HG03280 (cell line): ENCODE data around the gene MTA3.
A peak's percentile ranks its signal among the peaks of the same experiment; 100 is the strongest.

Source experiments
- ATAC-seq: cut with Tn5 transposase; IDR thresholded peaks from one replicate; pipeline ENCODE4 v1.9.1; 2021; ENCODE audit warnings: mild to moderate bottlenecking, moderate library complexity; ENCODE audit not compliant: unreplicated experiment

Gene MTA3

DNA sequence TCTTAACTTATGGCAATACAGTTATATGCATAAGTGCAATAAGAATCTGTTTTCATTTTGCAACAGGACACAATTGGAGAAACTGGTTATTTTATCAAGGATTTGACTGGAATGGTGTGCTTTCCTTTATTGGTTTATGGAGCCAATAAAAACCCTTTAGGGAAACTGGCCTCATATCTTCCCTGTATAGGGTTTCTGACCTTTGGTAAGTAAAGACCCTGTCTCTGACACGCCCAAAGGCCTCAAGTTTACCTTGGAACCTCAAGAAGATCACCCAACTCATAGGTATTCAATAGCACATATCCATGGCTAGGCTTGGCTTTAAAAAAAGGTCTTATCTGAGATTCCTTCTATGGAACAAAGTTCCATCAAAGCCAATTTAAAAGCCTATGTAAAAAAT lies 212.7 kb downstream of the MTA3 start:
- no peak for ATAC-seq

DNA sequence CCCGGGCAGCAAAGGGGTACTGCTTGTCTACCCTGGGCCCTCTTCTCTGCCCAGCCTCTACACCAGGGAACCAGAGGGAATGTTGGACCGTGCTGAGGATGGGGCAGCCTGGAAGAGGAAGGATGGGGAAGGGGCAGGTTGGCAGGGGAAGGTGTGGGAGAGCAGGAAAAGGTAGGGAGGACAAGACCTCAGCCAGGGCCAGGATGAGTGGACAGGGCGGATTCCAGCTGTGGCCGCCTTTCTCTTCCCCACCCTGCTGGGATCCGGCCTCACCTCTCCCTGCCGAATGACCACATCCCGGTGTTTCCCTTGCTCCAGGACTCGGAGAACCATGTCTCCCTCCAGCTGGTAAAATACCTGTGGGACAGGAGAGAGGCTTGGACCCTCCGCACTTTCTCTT lies 215.1 kb downstream of the MTA3 start:
- ATAC-seq, result no peak

DNA sequence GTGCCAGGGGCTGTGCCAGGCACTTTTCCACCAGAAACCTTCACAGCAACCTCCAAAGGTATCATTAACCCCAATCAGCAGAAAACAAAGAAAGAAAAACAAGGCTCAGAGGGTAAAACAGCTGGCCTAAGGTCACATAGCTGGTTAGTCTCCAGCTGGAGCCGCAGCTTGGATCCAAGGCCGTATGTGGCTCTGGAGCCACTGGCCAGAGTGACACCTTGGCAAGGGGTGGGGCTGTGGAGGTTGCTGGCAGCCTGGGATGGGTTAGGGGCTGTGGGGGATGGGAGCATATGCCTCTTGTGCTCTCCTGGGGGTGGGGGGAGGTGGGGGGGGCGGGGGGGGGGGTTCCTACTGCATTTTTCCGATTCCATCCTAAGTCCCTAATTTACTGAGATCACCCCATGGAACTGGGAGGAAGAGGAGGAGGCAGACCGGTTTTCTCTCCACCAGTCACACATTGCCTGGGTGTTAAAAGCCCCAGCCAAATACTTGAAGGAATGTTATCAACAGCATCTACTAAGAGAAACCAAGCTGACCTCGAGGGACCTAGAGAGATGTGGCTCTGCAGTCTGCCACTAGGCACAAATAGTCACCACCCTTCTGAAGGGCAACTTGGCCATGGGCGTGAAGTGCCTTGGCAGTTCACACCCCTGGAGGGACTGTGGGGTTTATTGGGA lies 215.9 kb downstream of the MTA3 start:
- ATAC-seq, result no peak

DNA sequence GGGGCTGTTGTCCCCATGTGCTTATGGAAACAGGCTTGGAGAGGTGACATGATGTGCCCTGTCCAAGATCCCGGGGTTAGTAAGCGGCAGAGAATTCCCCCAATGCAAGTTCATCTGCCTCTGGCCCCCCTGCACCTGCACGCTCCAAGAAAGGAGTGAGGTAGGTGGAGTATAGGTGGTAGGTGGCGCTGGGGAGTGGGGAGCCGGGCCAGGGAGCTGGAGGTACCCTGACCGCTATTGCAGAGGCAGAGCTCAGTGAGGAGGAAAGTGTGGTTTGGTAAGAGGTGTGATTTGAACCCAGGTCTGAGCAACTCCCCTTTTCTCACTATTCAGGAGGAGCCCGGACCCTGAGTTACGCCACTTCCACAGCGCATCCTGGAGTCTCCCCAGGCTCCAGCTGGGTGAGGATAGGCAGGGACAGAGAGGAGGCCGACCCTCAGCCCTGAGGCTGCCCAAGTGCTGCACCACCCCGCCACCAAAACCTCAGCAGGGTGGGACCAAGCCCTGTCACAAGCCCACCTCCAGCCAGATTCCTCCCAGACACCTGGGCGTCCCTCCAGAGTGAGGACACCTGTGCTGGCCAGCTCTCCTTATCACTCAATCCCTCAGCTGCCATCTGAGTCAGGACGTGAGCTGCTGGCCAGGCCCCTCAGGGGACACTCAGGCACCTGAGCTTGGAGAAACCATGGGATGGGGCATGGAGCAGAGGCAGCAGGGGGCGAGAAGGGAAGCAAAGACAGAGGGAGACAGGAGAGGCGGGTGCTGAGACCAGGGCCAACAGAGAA lies 218.3 kb downstream of the MTA3 start:
- ATAC-seq, result no peak

DNA sequence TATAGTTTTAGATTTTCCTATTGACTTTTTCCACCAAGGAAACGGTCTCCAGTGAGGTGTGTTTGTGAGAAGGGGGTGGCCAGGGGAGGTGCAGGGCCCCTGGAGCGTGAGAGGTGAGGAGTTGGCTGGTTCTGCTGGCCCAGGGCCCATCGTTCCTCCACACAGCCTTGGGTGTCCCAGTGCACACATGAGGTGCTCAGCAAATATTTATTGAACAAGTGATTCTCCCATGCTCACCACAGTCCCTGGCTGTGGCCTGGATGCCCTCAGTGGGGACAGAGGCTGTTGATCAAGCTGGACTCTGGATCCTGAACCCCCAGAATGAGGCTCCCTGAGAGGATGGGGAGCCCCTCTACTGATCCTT lies 219.0 kb downstream of the MTA3 start:
- ATAC-seq, result no peak

DNA sequence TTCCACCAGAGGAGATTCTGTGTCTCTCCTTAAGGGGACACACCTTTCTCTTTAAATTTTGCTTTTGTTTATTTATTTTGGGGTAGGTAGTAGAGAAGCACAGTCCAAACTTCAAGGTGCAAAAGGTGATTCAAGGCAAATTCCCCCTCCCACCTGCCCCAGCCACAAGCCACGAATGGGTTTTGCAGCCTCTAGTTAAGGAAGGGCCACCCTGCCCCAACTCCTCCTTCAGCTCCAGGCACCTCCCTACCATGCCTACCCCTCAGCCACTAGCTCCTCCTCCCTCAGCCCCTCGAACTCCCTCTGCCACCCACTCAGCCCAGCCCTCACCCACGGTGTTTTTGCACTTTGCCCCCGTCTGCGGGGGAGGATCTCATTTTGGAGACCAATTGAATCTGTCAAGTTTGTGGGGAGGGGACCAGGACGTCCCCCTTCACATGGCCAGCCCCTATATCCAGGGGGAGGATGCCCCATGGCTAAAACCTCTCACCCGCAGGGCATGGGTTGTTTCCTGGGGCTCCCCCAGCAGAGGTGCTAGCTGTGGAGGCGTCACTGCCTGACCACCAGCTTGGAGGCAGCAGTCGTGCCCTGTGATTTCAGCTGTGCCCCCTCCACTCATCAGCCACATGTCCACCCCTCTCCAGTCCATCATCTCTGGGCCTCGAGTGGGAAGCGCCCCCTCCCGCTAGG lies 219.5 kb downstream of the MTA3 start:
- ATAC-seq, result no peak

DNA sequence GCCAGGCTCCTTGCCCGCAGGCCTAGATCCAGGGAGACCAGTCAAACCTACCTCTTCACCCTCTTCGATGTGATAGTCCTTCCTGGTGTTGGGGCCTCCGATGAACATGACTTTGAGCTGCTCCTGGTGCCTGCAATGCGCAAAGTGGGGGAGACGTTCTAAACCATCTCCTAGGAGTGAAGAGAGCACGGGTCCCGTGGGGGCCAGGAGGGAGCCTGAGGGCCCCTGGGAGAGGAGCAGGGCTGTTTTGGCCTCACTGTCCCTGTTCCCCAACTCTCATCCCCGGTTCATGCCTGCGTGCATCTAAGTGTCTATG lies 220.0 kb downstream of the MTA3 start:
- ATAC-seq, result no peak

DNA sequence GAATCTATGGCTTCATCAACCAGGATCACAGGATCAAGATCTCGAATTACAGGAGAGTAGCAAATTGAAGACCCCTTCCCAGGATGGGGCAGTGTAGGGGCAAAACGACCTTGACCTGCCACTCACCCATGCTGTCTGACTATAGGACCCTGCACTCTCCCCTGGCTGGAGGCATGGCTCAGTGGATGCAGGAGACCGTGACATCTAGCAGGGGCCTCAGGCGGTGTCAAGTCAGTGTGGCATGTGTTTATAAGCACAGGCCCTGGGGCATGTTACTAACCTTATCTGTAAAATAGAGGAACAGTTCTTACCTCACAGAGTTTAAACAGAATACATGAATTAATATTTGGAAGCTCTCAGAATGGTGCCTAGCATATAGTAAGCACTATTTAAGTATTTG lies 220.4 kb downstream of the MTA3 start:
- ATAC-seq, result no peak

DNA sequence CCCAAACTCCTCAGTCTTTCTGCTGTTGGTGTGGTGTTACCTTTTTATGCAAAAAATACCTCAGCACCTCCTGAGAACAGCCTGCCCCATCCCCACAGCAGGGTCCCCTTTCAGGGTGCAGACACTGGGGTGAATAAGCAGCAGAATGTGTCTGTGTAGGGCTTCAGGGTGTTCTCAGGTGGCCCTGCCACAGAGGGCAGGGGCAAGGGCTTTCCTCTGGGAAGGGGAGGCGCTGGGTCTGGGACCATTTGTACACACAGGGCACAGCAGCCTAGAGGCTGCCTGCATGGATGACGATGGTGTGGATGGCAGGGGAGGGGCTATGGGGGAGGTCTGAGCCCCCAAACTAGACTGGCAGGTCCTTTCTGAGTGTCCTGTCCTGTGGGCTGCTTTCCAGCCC lies 221.3 kb downstream of the MTA3 start:
- ATAC-seq, result no peak

DNA sequence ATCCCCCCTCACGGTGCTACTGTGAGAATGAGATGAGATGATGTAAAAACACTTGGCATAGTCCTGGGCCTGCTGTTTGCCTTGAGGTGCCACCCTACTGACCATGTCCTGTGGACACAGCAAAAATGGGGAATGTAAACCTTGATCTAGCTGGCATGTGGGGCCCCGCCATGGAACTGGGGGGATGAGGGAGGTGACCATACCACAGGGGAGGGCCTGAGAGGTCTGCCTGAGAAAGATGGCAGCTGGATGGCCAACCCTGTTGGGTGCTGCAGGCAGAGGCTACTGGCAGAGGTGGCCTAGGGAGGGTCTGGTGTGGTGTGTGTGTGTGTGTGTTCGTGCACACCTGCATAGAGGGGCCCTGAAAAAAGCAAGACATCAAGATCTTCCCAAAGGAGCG lies 223.2 kb downstream of the MTA3 start:
- ATAC-seq, result no peak

DNA sequence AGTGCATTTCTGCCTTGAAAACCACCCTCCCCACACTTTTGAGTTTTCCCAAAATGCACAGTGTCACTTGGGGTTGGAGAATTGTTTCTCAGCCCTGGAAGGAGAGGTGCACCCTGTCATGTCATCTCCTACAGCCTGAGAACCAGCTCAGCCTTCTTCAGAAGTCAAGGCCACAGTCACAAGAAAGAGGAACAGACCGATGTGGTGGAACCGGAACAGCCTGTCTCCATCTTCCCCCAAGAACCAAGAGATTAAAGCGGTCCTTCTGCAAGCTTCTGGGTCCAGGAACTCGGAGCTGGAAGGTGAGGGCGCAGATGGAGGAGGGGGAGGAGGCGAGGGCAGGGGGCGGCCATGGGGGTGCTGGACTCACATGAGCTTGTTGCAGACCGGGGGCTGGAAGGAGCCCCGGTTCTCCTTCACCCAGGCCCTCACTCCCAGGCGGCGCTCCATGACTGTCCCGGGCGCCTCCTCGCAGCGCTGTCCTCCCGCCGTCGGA lies 223.7 kb downstream of the MTA3 start:
- peak; percentile 17 for ATAC-seq

DNA sequence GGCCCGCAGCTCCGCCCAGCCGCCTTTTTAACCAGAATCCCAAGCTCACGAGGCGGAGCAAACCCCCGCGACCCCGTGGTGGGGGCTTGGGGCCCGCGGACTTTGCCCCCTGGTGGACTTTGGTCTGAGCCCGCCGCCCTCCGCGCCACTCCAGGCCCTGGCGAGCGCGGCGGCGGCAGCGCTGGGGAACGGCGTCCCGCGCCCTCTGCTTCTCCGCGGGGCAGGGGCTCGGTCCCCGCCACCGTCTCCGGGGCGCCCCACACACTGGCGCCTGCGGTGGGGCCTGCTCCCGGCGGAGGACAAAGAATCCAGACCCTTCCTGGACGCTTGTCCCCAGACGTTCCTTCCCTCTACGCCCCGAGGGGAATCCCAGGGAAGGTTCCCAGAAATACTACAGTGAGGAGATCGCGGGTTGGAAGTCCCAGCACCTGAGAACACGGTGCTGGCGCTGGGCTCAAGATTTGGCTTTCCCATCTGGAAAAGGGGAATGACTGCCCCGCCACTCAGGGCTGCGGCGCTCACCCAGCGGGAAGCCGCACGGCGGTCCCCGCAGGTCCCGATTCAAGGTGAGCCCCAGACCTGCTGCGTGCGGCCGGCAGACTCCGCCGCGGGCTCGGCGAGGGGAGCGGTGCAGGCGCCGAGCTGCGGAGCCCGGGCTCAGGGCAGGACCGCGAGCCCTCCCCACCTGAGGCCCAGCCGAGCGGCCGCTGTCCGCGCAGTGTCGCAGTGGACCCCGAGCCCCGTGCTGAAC lies 224.3 kb downstream of the MTA3 start, which contains the start of gene HAAO:
TSS of gene HAAO (minus strand) at position 1 of the 751 bp plus-strand sequence. CDS start 47 bp downstream, outside the sequence.
- peak; percentile 36 for ATAC-seq

DNA sequence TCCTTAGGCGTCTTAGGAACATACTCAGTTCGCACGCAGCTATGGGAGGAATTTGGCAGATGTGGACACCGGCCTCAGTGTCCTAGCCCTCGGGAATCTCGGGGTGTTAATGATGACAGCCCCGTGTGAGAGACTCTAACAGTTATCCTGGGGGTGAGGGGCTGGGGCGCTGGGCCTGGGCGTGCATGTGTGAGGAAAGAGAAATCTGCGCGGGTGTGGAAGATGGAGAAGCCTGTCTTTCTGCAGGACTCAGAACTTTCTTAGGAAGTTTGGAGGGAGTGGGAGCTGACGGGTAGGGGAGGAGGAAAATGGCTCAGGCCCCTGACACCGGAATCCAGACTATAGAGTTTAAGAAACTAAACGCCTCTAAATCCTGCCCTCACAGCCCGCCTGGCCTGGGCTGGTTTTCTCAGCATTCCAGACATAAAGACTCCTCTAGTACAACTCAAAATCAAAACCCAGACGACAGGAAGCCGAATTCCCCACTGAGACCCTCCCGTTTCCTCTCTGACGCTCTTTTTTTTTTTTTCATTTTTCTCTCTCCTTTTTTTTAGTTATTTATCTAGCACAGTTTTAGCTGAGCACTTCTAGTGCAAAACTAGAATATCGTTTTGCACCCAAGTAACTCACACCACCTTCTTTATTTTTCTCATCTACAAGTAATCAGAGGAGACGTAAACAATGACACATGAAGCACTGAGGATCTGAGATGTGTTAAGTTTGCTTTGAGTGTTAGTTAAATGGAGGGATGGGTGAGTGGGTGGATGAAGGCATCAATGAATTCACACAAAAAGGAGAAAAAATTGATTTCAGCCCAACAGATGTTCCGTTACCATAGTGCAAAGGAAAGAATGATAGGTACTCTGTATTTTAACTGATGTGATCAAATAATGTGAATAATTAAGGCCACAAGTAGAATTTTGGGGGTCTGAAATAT lies 225.2 kb downstream of the MTA3 start:
- no peak for ATAC-seq

DNA sequence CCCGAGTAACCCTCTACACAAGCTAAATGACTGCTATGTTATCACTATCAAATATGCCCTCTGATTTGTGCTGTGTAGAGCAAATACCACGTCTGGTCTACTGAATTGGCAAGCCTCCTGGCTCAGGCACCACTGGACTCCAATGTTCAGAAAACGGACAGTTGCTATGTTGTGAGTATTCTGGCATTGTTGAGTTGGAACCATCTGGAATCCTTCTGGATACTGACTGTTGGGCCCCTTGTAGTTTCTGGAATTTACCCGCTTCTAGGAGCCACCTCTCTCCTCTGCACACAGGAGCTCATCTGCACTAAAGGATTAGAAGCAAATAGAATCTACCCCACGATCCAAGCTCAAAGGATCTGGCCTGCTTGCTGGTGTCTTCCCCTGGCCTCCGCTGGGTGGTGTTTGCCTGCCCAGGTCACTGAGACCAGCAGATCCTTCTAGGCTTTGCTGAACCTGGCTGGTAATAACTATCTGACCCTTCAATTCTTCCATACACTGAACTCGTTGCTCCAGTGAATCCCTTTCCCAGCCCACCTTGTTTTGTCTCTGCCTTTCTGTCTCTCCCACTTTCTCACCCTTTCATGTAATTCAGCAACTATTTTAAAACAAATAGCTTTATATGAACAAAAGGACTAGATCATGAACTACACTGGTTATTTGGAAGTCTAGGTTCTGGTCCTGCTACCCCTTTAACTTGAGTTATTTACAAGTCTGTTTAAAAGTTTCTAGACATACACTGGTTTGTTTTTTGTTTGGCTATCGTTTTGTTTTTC lies 226.0 kb downstream of the MTA3 start:
- peak; percentile 33 for ATAC-seq

DNA sequence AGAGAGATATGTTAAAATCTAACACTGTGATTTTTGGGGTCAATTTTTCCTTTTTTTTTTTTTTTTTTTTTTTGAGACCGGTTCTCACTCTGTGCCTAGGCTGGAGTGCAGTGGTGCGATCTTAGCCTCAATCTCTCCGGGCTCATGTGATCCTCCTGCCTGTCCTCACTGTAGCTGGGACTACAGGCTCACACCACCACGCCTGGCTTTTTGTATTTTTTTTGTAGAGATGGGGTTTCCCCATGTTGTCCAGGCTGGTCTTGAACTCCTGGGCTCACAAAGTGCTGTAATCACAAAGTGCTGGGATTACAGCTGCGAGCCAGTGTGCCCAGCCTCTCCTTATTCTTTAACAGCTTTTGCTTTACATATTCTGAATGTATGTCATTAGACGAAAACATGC lies 226.8 kb downstream of the MTA3 start:
- ATAC-seq, result no peak

DNA sequence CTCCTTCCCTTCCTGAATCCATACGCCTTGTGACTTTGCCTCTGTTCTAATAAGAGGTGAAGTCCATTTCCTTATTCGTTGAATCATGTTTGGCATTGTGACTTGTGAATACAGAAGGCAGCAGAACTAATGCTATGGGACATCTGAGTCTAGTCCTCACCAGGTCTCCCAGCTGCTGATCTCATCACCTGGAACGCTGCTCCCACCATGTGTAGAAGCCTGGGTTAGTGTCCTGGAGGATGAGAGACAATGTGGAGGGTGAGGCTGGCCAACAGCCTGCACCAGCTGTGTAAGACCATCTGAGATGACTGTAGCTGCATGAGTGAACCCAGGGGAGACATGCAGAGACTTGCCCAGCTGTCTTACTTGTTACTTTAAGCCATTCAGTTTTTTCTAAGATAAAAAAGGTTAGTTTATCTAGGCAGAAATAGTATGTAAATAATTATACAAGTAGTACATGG lies 227.4 kb downstream of the MTA3 start:
- ATAC-seq, result peak; percentile 31

DNA sequence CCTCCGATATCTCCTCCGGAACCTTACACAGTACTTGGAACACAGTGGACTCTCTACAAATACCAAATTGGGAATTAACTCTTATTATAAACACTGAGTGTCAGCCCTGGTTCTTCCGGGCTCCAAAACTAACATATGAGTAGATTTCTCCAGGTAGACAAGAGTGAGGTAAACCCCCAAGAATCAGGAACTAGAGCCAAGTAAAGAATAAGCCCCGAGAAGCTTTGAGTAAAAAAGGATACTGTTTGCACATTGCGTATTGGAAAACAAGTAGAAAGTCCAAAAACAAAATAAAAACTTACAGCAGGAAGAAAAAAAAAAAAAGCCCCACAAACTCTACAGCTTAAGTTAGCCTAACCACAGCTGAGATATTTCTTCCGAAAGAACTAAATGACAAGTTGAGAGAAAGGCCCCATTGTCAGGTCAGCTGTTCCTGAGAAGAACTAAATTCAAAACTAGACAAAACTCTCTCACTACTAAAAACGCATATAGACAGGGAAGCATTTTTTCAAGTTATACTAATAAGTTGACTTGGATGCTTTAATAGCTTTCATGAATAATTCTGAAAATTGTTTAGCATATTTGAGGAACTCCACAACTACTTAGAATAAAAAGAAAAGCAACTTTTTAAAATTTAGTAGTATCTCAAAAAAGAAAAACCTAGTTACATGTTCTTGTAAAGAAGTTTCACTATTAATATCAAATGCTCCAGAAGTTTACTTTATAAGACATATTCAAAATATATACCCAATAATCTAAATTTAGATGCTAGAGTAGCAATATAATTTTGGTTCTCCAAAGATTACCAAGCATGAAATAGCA lies 228.2 kb downstream of the MTA3 start:
- peak; percentile 32 for ATAC-seq

DNA sequence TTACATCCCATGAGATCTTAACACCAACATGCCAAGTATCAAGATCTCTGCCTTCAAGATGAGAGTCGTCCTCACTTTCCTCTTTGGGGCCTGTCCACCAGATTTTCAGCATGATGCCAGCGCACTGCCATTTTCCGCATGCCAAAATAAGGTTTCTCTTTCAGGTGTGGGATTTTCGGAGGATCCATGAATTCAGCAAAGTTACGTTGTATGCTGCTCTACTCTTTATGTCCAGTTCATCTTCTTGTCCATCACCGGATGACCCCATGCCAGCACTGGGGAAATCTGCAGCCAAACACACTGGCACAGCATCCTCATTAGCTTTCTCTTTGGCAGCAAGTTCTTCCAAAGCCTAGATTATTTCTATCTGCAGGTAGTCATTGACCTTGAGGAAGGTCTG lies 228.8 kb downstream of the MTA3 start:
- no peak for ATAC-seq
